IMR-90 (cell line): ENCODE results near the gene RBBP6. TPM values are rescaled to one million over a fixed set of nuclear protein-coding genes. Genes with fewer than 3 reads are reported as not detected.

Experiments used
- ATAC-seq: fragments of 200-7000 bp; cut with Tn5 transposase; 2 replicates; pipeline ENCODE4 v1.9.1; 2020; ENCODE audit warnings: low read depth, mild to moderate bottlenecking, moderate library complexity
- BruUV-seq: library from RNA; stranded (reverse); fragments of 400-500 nt; replicated peaks from 2 replicates; lab custom pipeline; 2021; lab: Mats Ljungman, UMichigan
- CTCF ChIA-PET: fragments of 300-600 bp; formaldehyde crosslinking; extraction: SDS; loops from one replicate; lab custom pipeline; 2021; ENCODE audit warnings: antibody characterized with exemption; lab: Yijun Ruan, JAX
- POLR2A ChIA-PET: fragments of 300-600 bp; sonication (Branson Sonifier 250); formaldehyde crosslinking; loops from one replicate; lab custom pipeline; 2022; ENCODE audit warnings: antibody characterized with exemption; ENCODE audit not compliant: unreplicated experiment; lab: Charles Lee
- DNase-seq: peaks from one replicate; pipeline ENCODE4 v3.0.0; 2013
- H2AFZ ChIP-seq: replicated peaks from 2 replicates; pipeline ENCODE3; 2013; ENCODE audit warnings: low read length, mild to moderate bottlenecking; ENCODE audit not compliant: poor library complexity
- H2AK5ac ChIP-seq: 2 replicates; pipeline ENCODE4 v1.6.1; 2013; ENCODE audit warnings: low read depth, low read length, inconsistent platforms
- H2AK9ac ChIP-seq: replicated peaks from 2 replicates; pipeline ENCODE3; 2013; ENCODE audit warnings: mild to moderate bottlenecking, low read depth, low read length, moderate library complexity; ENCODE audit not compliant: poor library complexity
- H2BK120ac ChIP-seq: 2 replicates; pipeline ENCODE4 v1.6.1; 2013; ENCODE audit warnings: low read depth, low read length, inconsistent platforms
- H2BK15ac ChIP-seq: 3 replicates; pipeline ENCODE4 v1.6.1; 2013; ENCODE audit warnings: low read depth, low read length, inconsistent platforms
- H2BK20ac ChIP-seq: 2 replicates; pipeline ENCODE4 v1.6.1; 2013; ENCODE audit warnings: low read depth, mild to moderate bottlenecking, inconsistent platforms, low read length, moderate library complexity
- H2BK5ac ChIP-seq: 2 replicates; pipeline ENCODE4 v1.6.1; 2013; ENCODE audit warnings: mild to moderate bottlenecking, low read depth, low read length, inconsistent platforms; ENCODE audit not compliant: poor library complexity, severe bottlenecking
- H3K14ac ChIP-seq: replicated peaks from 2 replicates; pipeline ENCODE4 v1.6.1; 2013; ENCODE audit warnings: low read depth, low read length, inconsistent platforms
- H3K18ac ChIP-seq: 2 replicates; pipeline ENCODE4 v1.6.1; 2013; ENCODE audit warnings: low read depth, low read length, control low read depth
- H3K23ac ChIP-seq: 2 replicates; pipeline ENCODE4 v1.6.1; 2013; ENCODE audit warnings: low read depth, low read length, inconsistent platforms
- H3K27ac ChIP-seq: 2 replicates; pipeline ENCODE4 v1.5.1; 2013; ENCODE audit warnings: mild to moderate bottlenecking, control low read depth, low read length; ENCODE audit not compliant: insufficient read depth
- H3K27me3 ChIP-seq: 2 replicates; pipeline ENCODE4 v1.6.1; 2013; ENCODE audit warnings: low read length; ENCODE audit not compliant: control insufficient read depth, insufficient read depth
- H3K36me3 ChIP-seq: 2 replicates; pipeline ENCODE4 v1.6.1; 2013; ENCODE audit warnings: low read length, mixed read lengths; ENCODE audit not compliant: control insufficient read depth, insufficient read depth
- H3K4ac ChIP-seq: 2 replicates; pipeline ENCODE4 v1.6.1; 2013; ENCODE audit warnings: low read depth, low read length, inconsistent platforms
- H3K4me1 ChIP-seq: 2 replicates; pipeline ENCODE4 v1.6.1; 2013; ENCODE audit warnings: low read length, mixed read lengths; ENCODE audit not compliant: control insufficient read depth, insufficient read depth
- H3K4me2 ChIP-seq: 2 replicates; pipeline ENCODE4 v1.6.1; 2013; ENCODE audit warnings: low read depth, mild to moderate bottlenecking, control low read depth, low read length, moderate library complexity
- H3K4me3 ChIP-seq: 2 replicates; pipeline ENCODE4 v1.5.1; 2013; ENCODE audit warnings: low read depth, mild to moderate bottlenecking, control low read depth, low read length, moderate library complexity; ENCODE audit not compliant: insufficient read depth
- H3K56ac ChIP-seq: 2 replicates; pipeline ENCODE4 v1.6.1; 2013; ENCODE audit warnings: low read length, inconsistent platforms; ENCODE audit not compliant: insufficient read depth; ENCODE audit errors: extremely low read depth
- H3K79me1 ChIP-seq, 2 experiments: 2 replicates each; pipeline ENCODE4 v1.6.1; 2013; ENCODE audit warnings: low read length in 2 of 2, inconsistent platforms in 1 of 2, low read depth in 1 of 2
- H3K9ac ChIP-seq: 2 replicates; pipeline ENCODE4 v1.6.1; 2013; ENCODE audit warnings: low read depth, low read length, control low read depth
- H3K9me1 ChIP-seq: 2 replicates; pipeline ENCODE4 v1.6.1; 2013; ENCODE audit warnings: low read length, inconsistent platforms; ENCODE audit not compliant: insufficient read depth
- H3K9me3 ChIP-seq: 2 replicates; pipeline ENCODE4 v1.6.1; 2013; ENCODE audit warnings: low read length; ENCODE audit not compliant: control insufficient read depth, insufficient read depth
- H4K20me1 ChIP-seq: 2 replicates; pipeline ENCODE4 v1.6.1; 2013; ENCODE audit warnings: low read length, inconsistent platforms; ENCODE audit not compliant: insufficient read depth
- H4K5ac ChIP-seq: 2 replicates; pipeline ENCODE4 v1.6.1; 2013; ENCODE audit warnings: mild to moderate bottlenecking, low read depth, low read length, control low read depth
- H4K8ac ChIP-seq, 2 experiments: 2 replicates each; pipeline ENCODE4 v1.6.1; 2013; ENCODE audit warnings: low read depth in 2 of 2, low read length in 2 of 2, control low read depth in 1 of 2, inconsistent platforms in 1 of 2
- H4K91ac ChIP-seq: 2 replicates; pipeline ENCODE4 v1.6.1; 2013; ENCODE audit warnings: low read depth, low read length, inconsistent platforms; ENCODE audit not compliant: insufficient read depth
- WGBS, 2 experiments: methylation state at CpG; one replicate each; pipeline versions ENCODE4 v1.1.5 to v1.1.7; 2013; ENCODE audit warnings: missing lambda C conversion rate in 2 of 2; ENCODE audit not compliant: insufficient read length in 1 of 2; ENCODE audit errors: extremely low coverage in 2 of 2; 5-methylcytosine and 5-hydroxymethylcytosine counted together
- dilution Hi-C: fragments of 300-500 bp; cut with HindIII; formaldehyde crosslinking; loops from one replicate; pipeline ENCODE4 v1.14.3; 2018; ENCODE audit warnings: low sequenced_read_pairs; ENCODE audit not compliant: unreplicated experiment
- in situ Hi-C: fragments of 300-500 bp; cut with MboI; formaldehyde crosslinking; loops from 3 replicates; pipeline ENCODE4 v1.14.3; 2019; ENCODE audit warnings: low sequenced_read_pairs, inconsistent platforms, mixed read lengths
- intact Hi-C: fragments of 100-400 bp; cut with micrococcal nuclease; formaldehyde crosslinking; loops from 2 replicates; pipeline ENCODE4 v1.10.0; 2022
- polyA plus RNA-seq, 3 experiments: library from polyadenylated mRNA; depleted of rRNA; stranded (reverse); fragments of >200 nt; gene quantifications; 2 replicates each; pipeline ENCODE4 v1.2.3, GENCODE V29; 2012; ENCODE audit warnings: low replicate concordance in 1 of 3
- total RNA-seq: library from RNA; depleted of rRNA; stranded (reverse); fragments of >200 nt; gene quantifications from 2 replicates; pipeline ENCODE4 v1.2.3, GENCODE V29; 2012
- TF ChIP-seq, protein P1 (sequence below): fragments of 150-350 bp; IDR thresholded peaks from 2 replicates; pipeline ENCODE4 v1.6.1; 2016; ENCODE audit warnings: low read depth, mild to moderate bottlenecking, low read length, moderate library complexity, borderline replicate concordance

Gene RBBP6
- total and polyA plus RNA-seq, 2 of the 4 experiments (the other 2 are of a cell fraction) = 7.2 to 17.8 TPM

DNA sequence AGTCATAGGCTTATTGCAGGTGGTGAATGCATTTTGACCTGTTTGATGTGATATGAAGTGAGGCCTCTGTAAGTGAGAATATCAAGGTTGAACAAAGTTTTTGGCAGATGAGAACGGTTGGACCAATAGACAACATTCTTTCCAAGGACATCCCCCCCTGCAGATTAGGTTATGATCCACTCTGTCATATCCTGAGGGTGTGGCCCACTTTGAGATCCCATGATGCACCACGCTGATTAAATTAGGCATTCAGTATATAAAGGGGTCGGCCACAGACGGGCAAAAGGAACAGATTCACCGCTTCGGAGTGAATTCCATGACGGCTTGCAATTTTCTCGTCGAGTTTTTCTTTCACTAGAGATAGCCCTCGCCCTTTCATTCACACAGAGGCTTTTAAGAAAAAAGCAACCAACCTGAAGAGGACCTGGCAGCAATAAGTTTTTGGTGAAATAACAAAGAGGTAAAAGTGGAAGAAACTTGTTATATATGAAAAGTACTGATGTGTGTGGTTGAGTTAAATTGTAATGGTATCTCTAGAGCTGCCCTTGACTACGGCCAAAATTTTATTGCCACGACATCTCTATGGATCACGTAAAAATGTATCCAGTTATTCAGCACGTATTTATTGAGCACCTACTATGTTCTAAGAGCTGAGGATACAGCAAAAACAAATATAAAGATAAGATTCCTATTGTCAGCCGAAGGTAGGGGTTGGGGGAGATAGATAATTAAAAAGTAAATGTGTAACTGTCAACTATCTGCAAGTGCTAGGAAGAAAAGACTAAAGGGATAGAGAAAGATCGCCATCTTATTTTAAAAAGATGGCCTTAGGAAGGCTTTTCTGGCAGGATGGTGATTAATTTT, 1.7 kb upstream of the RBBP6 start:
- peaks cover 2% of the 10 kb centered on the region; the same call in 1 of the 2 replicates for H3K4me1 ChIP-seq
- intact Hi-C loops (no loop called here), dilution Hi-C loops (no loop called here), in situ Hi-C loops (loop anchor here (25.0 kb wide), 1 partner anchor 700 kb away; no protein-coding TSS in a partner anchor)
- no peak overlapping the region for H3K4me2 ChIP-seq
- WGBS, 2 experiments = 100% methylated on average over 1 of the region's 16 CpGs; no CpG with 5 or more reads in 1 of the 2 experiments
- no peaks in the 10 kb centered on the region for H3K9me3 ChIP-seq
- H3K4me3 ChIP-seq = no peak overlapping the region
- H3K23ac ChIP-seq = no peak overlapping the region
- H4K5ac ChIP-seq = no peak overlapping the region
- DNase-seq (no peak), ATAC-seq (no peak)
- no peak overlapping the region for H3K18ac ChIP-seq
- H3K9ac ChIP-seq = no peak overlapping the region
- no peak overlapping the region for H4K8ac ChIP-seq
- no peak overlapping the region for H3K56ac ChIP-seq
- no peaks in the 10 kb centered on the region for H3K36me3 ChIP-seq
- H2BK120ac ChIP-seq = no peak overlapping the region
- no peak overlapping the region for H2AFZ ChIP-seq
- no peak overlapping the region for H4K91ac ChIP-seq
- H2BK15ac ChIP-seq = no peak overlapping the region
- H3K79me1 ChIP-seq = 0 out of 4 replicates have a peak, but pooled peaks cover 0 to 5% of the 10 kb centered on the region in 2 experiments
- H3K27ac ChIP-seq = no peak overlapping the region
- no peak overlapping the region for H2BK5ac ChIP-seq
- H2AK9ac ChIP-seq = no peak overlapping the region
- H3K9me1 ChIP-seq = no peaks in the 10 kb centered on the region
- peaks cover 29% of the 10 kb centered on the region for H4K20me1 ChIP-seq
- no peak overlapping the region for H2BK20ac ChIP-seq
- no peaks in the 10 kb centered on the region for H3K27me3 ChIP-seq
- ChIA-PET CTCF (interaction anchor here (1.1 kb wide), 1 partner anchor 9 kb away, joined by 4 read pairs; no protein-coding TSS in a partner anchor), POLR2A (no interaction called here)
- H2AK5ac ChIP-seq = no peak overlapping the region
- no peak overlapping the region for H3K4ac ChIP-seq
- H3K14ac ChIP-seq = no peak overlapping the region
- TF ChIP-seq, protein P1, sequence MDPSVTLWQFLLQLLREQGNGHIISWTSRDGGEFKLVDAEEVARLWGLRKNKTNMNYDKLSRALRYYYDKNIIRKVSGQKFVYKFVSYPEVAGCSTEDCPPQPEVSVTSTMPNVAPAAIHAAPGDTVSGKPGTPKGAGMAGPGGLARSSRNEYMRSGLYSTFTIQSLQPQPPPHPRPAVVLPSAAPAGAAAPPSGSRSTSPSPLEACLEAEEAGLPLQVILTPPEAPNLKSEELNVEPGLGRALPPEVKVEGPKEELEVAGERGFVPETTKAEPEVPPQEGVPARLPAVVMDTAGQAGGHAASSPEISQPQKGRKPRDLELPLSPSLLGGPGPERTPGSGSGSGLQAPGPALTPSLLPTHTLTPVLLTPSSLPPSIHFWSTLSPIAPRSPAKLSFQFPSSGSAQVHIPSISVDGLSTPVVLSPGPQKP = no peak
- no TSS peak for BruUV-seq
